NB4 (cell line): ENCODE data around the gene SPOCK2.
A peak's percentile ranks its signal among the peaks of the same experiment; 100 is the strongest.

ENCODE experiments used
- DNase-seq: peaks from one replicate; pipeline ENCODE4 v3.0.0; 2010; ENCODE audit warnings: low read depth
- H3K4me3 ChIP-seq: one replicate; pipeline ENCODE4 v1.5.1; 2011; ENCODE audit warnings: mild to moderate bottlenecking, low read depth, low read length, moderate library complexity
- CTCF ChIP-seq: IDR thresholded peaks from one replicate; pipeline ENCODE4 v1.5.1; 2012; ENCODE audit warnings: low read depth, low read length
- MAX ChIP-seq: IDR thresholded peaks from 2 replicates; pipeline ENCODE4 v1.6.1; 2011; ENCODE audit warnings: low read depth, low read length
- MYC ChIP-seq: IDR thresholded peaks from 2 replicates; pipeline ENCODE4 v1.6.1; 2011; ENCODE audit warnings: low read depth, low read length
- POLR2A ChIP-seq: IDR thresholded peaks from 2 replicates; pipeline ENCODE4 v1.6.1; 2011; ENCODE audit warnings: mild to moderate bottlenecking; ENCODE audit not compliant: insufficient read length; ENCODE audit errors: extremely low read depth

The SPOCK2 gene

GRCh38 chr10:72092987-72093386 is 4.6 kb upstream of the SPOCK2 start:
- no peak overlapping the region for H3K4me3 ChIP-seq
- no peak for DNase-seq
- no peak for TF ChIP-seq MYC
- TF ChIP-seq CTCF, result no peak
- no peak for TF ChIP-seq MAX
- no peak for TF ChIP-seq POLR2A

- no peak overlapping the region for H3K4me3 ChIP-seq
- TF ChIP-seq MYC (no peak), POLR2A (no peak), CTCF (no peak), MAX (no peak)
- DNase-seq, result no peak
Measured at GRCh38 chr10:72092171-72092924, 4.0 kb upstream of the SPOCK2 start.

GRCh38 chr10:72090326-72090725 is 2.0 kb upstream of the SPOCK2 start:
- no peak overlapping the region for H3K4me3 ChIP-seq
- TF ChIP-seq POLR2A (no peak), MYC (no peak), CTCF (no peak), MAX (no peak)

GRCh38 chr10:72089618-72090017 is 1.3 kb upstream of the SPOCK2 start:
- no peak overlapping the region for H3K4me3 ChIP-seq
- TF ChIP-seq MYC (no peak), POLR2A (no peak), CTCF (no peak), MAX (no peak)
- DNase-seq, result no peak

More at GRCh38 chr10:72090326-72090725, 2.0 kb upstream of the SPOCK2 start:
- no peak for DNase-seq

GRCh38 chr10:72088889-72089575 is 681 bp upstream of the SPOCK2 start:
- peak; percentile 75 for TF ChIP-seq MYC
- TF ChIP-seq POLR2A, result no peak
- peak; percentile 85 for TF ChIP-seq MAX
- peak; percentile 96 for DNase-seq

GRCh38 chr10:72087392-72087968 is 871 bp downstream of the SPOCK2 start:
- no peak overlapping the region for H3K4me3 ChIP-seq
- TF ChIP-seq POLR2A, result no peak
- TF ChIP-seq CTCF, result no peak
- TF ChIP-seq MYC, result no peak
- TF ChIP-seq MAX, result no peak
- no peak for DNase-seq

More at GRCh38 chr10:72088889-72089575, 681 bp upstream of the SPOCK2 start:
- H3K4me3 ChIP-seq, result peak overlapping the region; percentile 26
